ENCODE measurements around the gene KCTD8. TPM values are rescaled to one million over a fixed set of nuclear protein-coding genes. Genes with fewer than 3 reads are reported as not detected.
"Not testable (repeated sequence)": the region's sequence is repeated elsewhere in the genome, so short reads cannot be mapped to it uniquely, and the experiment has no call there.

The KCTD8 gene
- total RNA-seq, 1 experiment from 2014 or later: 0.16 TPM

DNA sequence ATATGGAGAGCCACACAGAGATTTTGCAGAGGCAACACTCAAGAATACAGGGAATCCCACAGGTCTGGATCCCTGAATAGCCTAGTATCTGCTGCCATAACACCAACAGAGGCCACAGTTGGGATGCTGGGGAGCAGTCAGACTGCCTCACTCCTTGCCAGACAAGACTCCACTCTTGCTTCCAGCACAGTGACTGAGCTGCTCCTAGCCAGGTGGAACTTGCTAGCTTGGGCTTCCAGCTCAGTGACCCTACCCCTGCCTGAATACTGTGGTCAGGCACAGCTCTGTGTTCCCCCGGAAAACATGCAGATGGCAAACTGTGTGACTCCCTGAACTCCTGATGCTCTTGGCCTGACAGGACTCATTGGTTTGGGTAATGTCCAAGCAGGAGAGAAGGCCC is 251.8 kb downstream of the KCTD8 start:
- TF ChIP-seq, protein P1, sequence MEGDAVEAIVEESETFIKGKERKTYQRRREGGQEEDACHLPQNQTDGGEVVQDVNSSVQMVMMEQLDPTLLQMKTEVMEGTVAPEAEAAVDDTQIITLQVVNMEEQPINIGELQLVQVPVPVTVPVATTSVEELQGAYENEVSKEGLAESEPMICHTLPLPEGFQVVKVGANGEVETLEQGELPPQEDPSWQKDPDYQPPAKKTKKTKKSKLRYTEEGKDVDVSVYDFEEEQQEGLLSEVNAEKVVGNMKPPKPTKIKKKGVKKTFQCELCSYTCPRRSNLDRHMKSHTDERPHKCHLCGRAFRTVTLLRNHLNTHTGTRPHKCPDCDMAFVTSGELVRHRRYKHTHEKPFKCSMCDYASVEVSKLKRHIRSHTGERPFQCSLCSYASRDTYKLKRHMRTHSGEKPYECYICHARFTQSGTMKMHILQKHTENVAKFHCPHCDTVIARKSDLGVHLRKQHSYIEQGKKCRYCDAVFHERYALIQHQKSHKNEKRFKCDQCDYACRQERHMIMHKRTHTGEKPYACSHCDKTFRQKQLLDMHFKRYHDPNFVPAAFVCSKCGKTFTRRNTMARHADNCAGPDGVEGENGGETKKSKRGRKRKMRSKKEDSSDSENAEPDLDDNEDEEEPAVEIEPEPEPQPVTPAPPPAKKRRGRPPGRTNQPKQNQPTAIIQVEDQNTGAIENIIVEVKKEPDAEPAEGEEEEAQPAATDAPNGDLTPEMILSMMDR (IDR thresholded peaks at IDR 0.05; ENCODE audit: unreplicated experiment): no peak
- Mint-ChIP-seq H3K27me3 (ENCODE audit: insufficient read depth, unreplicated experiment) (no peaks in the 10 kb centered on the region), H3K9me3 (ENCODE audit: unreplicated experiment) (peaks cover 6% of the 10 kb centered on the region), H3K36me3 (ENCODE audit: insufficient read depth, unreplicated experiment) (peaks cover 3% of the 10 kb centered on the region), H3K4me1 (ENCODE audit: insufficient read depth, unreplicated experiment) (no peaks in the 10 kb centered on the region), H3K4me3 (ENCODE audit: unreplicated experiment) (no peak overlapping the region), H3K27ac (ENCODE audit: low read depth, unreplicated experiment) (no peak overlapping the region)
- ChIA-PET CTCF (interaction anchor here (0.7 kb wide), 1 partner anchor 14 kb away, joined by 3 read pairs; no protein-coding TSS in a partner anchor), POLR2A (no interaction called here)
- intact Hi-C loops (cut with micrococcal nuclease): no loop called here
- DNase-seq (ENCODE audit: unreplicated experiment): no peak
- BruUV-seq (replicated peaks): no TSS peak

DNA sequence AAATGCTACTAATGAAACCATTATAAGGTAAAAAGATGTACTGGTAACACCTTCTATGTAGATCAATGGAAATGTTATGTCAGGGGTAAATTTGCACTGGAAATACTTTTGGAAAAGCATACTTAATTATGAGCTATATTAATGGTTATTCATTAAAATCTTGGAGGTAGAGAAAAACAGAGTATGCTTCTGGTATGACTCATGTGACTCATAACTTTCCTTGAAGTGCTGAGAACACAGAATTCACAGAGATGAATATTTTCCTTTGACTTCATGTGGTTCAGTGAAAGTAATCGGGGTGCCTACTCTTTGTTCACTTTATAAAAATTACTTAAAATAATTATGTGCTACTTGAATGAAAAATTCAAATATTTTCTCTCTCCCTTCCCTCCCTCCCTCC is 254.2 kb downstream of the KCTD8 start:
- no peaks in the 10 kb centered on the region for H3K27me3 Mint-ChIP-seq (ENCODE audit: insufficient read depth, unreplicated experiment)
- H3K9me3 Mint-ChIP-seq (ENCODE audit: unreplicated experiment): peaks cover 6% of the 10 kb centered on the region
- peaks cover 5% of the 10 kb centered on the region for H3K4me1 Mint-ChIP-seq (ENCODE audit: insufficient read depth, unreplicated experiment)
- H3K27ac Mint-ChIP-seq (ENCODE audit: low read depth, unreplicated experiment): no peak overlapping the region
- no peak overlapping the region for H3K4me3 Mint-ChIP-seq (ENCODE audit: unreplicated experiment)
- ChIA-PET CTCF (no interaction called here), POLR2A (interaction anchor here (0.6 kb wide), 1 partner anchor 127 kb away, joined by 3 read pairs; no protein-coding TSS in a partner anchor)
- intact Hi-C loops (cut with micrococcal nuclease): no loop called here
- BruUV-seq (replicated peaks): no TSS peak
- H3K36me3 Mint-ChIP-seq (ENCODE audit: insufficient read depth, unreplicated experiment): peaks cover 6% of the 10 kb centered on the region
- DNase-seq (ENCODE audit: unreplicated experiment): no peak
- TF ChIP-seq, protein P1 (IDR thresholded peaks at IDR 0.05; ENCODE audit: unreplicated experiment): no peak

DNA sequence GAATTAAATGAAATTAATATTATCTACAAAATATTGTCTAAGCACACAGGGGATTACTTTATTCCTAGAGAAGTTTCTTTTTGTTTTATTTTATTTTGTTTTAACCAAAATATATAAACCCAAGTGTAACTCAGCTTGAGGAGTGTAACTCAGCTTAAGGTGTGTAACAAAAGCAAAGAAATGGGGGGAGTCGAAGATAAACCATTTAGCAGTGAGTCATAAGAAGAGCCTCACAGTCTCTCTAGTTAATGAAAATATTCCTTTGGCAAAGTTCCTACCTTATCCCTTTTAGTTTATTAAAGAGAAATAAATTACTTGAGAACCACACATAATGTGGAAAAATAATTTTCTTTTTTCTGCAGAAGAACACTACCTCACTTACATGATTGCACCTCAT is 261.8 kb downstream of the KCTD8 start:
- BruUV-seq (replicated peaks): no TSS peak
- ChIA-PET POLR2A (no interaction called here), CTCF (no interaction called here)
- intact Hi-C loops (cut with micrococcal nuclease): no loop called here
- Mint-ChIP-seq H3K36me3 (ENCODE audit: insufficient read depth, unreplicated experiment) (peaks cover 3% of the 10 kb centered on the region), H3K4me1 (ENCODE audit: insufficient read depth, unreplicated experiment) (peaks cover 12% of the 10 kb centered on the region), H3K27ac (ENCODE audit: low read depth, unreplicated experiment) (no peak overlapping the region), H3K9me3 (ENCODE audit: unreplicated experiment) (no peaks in the 10 kb centered on the region), H3K4me3 (ENCODE audit: unreplicated experiment) (no peak overlapping the region), H3K27me3 (ENCODE audit: insufficient read depth, unreplicated experiment) (no peaks in the 10 kb centered on the region)
- peak; percentile 5 for DNase-seq (ENCODE audit: unreplicated experiment)
- TF ChIP-seq, protein P1 (IDR thresholded peaks at IDR 0.05; ENCODE audit: unreplicated experiment): no peak

DNA sequence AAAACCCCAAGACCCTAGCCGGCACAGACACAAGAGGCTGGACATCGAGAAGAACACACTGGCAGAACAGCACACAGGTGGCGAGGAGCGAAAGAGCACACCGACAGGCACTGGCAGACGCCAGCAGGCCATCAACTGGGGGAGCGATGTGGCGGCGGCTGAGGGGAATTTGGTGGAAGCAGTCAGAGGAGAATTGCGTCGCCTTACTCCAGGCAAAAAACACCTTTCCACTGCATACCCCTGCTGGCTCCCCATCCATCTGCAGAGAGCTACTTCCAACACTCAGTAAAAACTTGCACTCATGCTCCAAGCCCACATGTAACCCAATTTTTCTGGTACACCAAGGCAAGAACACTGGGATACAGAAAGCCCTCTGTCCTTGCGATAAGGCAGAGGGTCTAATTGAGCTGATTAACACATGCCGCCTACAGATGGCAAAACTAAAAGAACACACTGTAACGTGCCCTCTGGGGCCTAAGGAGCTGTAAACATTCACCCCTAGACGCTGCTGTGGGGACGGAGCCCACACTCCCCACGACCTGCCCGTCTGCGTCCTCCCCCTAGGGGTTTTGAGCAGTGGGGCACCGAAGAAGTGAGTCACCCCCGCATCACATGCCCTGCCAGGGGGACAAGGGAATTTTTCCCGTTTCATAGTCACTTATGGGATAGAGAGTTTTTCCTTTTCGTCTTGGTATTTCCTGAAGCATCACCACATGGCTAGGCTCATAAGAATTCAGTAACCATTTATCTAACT is 262.3 kb downstream of the KCTD8 start:
- no peaks in the 10 kb centered on the region for H3K9me3 Mint-ChIP-seq (ENCODE audit: unreplicated experiment)
- H3K36me3 Mint-ChIP-seq (ENCODE audit: insufficient read depth, unreplicated experiment): no peaks in the 10 kb centered on the region
- no TSS peak for BruUV-seq (replicated peaks)
- no peak overlapping the region for H3K4me3 Mint-ChIP-seq (ENCODE audit: unreplicated experiment)
- ChIA-PET CTCF (no interaction called here), POLR2A (no interaction called here)
- intact Hi-C loops (cut with micrococcal nuclease): no loop called here
- DNase-seq (ENCODE audit: unreplicated experiment): peak; percentile 4
- no peaks in the 10 kb centered on the region for H3K27me3 Mint-ChIP-seq (ENCODE audit: insufficient read depth, unreplicated experiment)
- H3K4me1 Mint-ChIP-seq (ENCODE audit: insufficient read depth, unreplicated experiment): peaks cover 12% of the 10 kb centered on the region
- TF ChIP-seq, protein P1 (IDR thresholded peaks at IDR 0.05; ENCODE audit: unreplicated experiment): no peak
- no peak overlapping the region for H3K27ac Mint-ChIP-seq (ENCODE audit: low read depth, unreplicated experiment)

DNA sequence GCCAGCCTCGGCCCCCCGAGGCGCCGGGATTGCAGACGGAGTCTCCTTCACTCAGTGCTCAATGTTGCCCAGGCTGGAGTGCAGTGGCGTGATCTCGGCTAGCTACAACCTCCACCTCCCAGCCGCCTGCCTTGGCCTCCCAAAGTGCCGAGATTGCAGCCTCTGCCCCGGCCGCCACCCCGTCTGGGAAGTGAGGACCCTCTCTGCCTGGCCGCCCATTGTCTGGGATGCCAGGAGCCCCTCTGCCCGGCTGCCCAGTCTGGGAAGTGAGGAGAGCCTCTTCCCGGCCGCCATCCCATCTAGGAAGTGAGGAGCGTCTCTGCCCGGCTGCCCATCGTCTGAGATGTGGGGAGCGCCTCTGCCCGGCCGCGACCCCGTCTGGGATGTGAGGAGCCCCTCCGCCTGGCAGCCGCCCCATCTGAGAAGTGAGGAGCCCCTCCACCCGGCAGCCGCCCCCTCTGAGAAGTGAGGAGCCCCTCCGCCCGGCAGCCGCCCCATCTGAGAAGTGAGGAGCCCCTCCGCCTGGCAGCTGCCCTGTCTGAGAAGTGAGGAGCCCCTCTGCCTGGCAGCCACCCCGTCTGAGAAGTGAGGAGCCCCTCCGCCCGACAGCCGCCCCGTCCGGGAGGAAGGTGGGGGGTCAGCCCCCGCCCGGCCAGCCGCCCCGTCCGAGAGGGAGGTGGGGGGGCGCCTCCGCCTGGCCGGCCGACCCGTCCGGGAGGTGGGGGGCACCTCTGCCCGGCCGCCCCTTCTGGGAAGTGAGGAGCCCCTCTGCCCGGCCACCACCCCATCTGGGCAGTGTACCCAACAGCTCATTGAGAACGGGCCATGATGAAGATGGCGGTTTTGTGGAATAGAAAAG is 266.9 kb downstream of the KCTD8 start:
- H3K27me3 Mint-ChIP-seq (ENCODE audit: insufficient read depth, unreplicated experiment); H3K36me3 Mint-ChIP-seq (ENCODE audit: insufficient read depth, unreplicated experiment); BruUV-seq (replicated peaks); CTCF ChIA-PET; intact Hi-C loops (cut with micrococcal nuclease); H3K4me1 Mint-ChIP-seq (ENCODE audit: insufficient read depth, unreplicated experiment); POLR2A ChIA-PET; H3K4me3 Mint-ChIP-seq (ENCODE audit: unreplicated experiment); DNase-seq (ENCODE audit: unreplicated experiment); H3K9me3 Mint-ChIP-seq (ENCODE audit: unreplicated experiment); H3K27ac Mint-ChIP-seq (ENCODE audit: low read depth, unreplicated experiment): not testable (repeated sequence)

DNA sequence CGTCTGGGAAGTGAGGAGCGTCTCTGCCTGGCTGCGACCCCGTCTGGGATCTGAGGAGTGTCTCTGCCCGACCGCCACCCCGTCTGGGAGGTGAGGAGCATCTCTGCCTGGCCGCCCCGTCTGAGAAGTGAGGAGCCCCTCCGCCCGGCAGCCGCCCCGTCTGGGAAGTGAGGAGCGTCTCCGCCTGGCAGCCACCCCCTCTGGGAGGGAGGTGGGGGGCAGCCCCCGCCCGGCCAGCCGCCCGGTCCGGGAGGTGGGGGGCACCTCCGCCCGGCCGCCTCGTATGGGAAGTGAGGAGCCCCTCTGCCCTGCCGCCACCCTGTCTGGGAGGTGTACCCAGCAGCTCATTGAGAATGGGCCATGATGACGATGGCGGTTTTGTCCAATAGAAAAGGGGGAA is 280.8 kb downstream of the KCTD8 start:
- H3K36me3 Mint-ChIP-seq (ENCODE audit: insufficient read depth, unreplicated experiment); CTCF ChIA-PET; intact Hi-C loops (cut with micrococcal nuclease): not testable (repeated sequence)

More for the DNA sequence above, 280.8 kb downstream of the KCTD8 start:
- H3K4me1 Mint-ChIP-seq (ENCODE audit: insufficient read depth, unreplicated experiment); H3K27me3 Mint-ChIP-seq (ENCODE audit: insufficient read depth, unreplicated experiment); H3K27ac Mint-ChIP-seq (ENCODE audit: low read depth, unreplicated experiment); DNase-seq (ENCODE audit: unreplicated experiment); POLR2A ChIA-PET; H3K4me3 Mint-ChIP-seq (ENCODE audit: unreplicated experiment); BruUV-seq (replicated peaks); H3K9me3 Mint-ChIP-seq (ENCODE audit: unreplicated experiment): not testable (repeated sequence)

Data from MCF 10A (cell line).